OCI-LY1 (cell line): Measurements from ENCODE around the gene GOLT1B.

Experiments
- H2AFZ ChIP-seq: fragments of 200-600 bp; sonication (generic), shearing (Covaris generic); 2 replicates; pipeline ENCODE4 v1.6.0; 2014; ENCODE audit warnings: antibody characterized with exemption, mild to moderate bottlenecking, low read length
- H3F3A ChIP-seq: fragments of 200-600 bp; sonication (generic), shearing (Covaris generic); 2 replicates; pipeline ENCODE4 v1.6.0; 2014; ENCODE audit warnings: mild to moderate bottlenecking, antibody characterized with exemption, low read length, moderate library complexity; ENCODE audit not compliant: insufficient read depth
- H3K27ac ChIP-seq: fragments of 200-600 bp; sonication (generic); 2 replicates; pipeline ENCODE4 v1.5.1; 2014; ENCODE audit warnings: low read length, mixed run types, mild to moderate bottlenecking, low read depth; ENCODE audit not compliant: poor library complexity, severe bottlenecking
- H3K27me3 ChIP-seq: fragments of 200-600 bp; sonication (generic); 2 replicates; pipeline ENCODE4 v1.6.0; 2014; ENCODE audit warnings: antibody characterized with exemption, mild to moderate bottlenecking, low read length, moderate library complexity; ENCODE audit not compliant: insufficient read depth
- H3K36me3 ChIP-seq: fragments of 200-600 bp; sonication (generic); 2 replicates; pipeline ENCODE4 v1.6.1; 2014; ENCODE audit warnings: mild to moderate bottlenecking, antibody characterized with exemption, low read length, moderate library complexity, mixed read lengths; ENCODE audit not compliant: insufficient read depth
- H3K4me1 ChIP-seq: fragments of 200-600 bp; sonication (generic); 2 replicates; pipeline ENCODE4 v1.5.1; 2014; ENCODE audit warnings: mild to moderate bottlenecking, low read length, moderate library complexity; ENCODE audit not compliant: insufficient read depth, severe bottlenecking
- H3K4me2 ChIP-seq: fragments of 200-600 bp; sonication (generic), shearing (Covaris generic); 2 replicates; pipeline ENCODE4 v1.6.1; 2014; ENCODE audit warnings: low read length
- H3K4me3 ChIP-seq: fragments of 200-600 bp; sonication (generic); 2 replicates; pipeline ENCODE4 v1.5.1; 2014; ENCODE audit warnings: low read length, low read depth, mild to moderate bottlenecking, mixed read lengths; ENCODE audit not compliant: poor library complexity, severe bottlenecking
- H3K79me2 ChIP-seq: fragments of 200-600 bp; shearing (Covaris generic); 2 replicates; pipeline ENCODE4 v1.6.1; 2016; ENCODE audit warnings: mixed run types, low read length, mixed read lengths; ENCODE audit not compliant: insufficient read depth
- H3K9ac ChIP-seq: fragments of 200-600 bp; sonication (generic), shearing (Covaris generic); 2 replicates; pipeline ENCODE4 v1.6.1; 2014; ENCODE audit warnings: mild to moderate bottlenecking, low read length, mixed read lengths
- H3K9me2 ChIP-seq: fragments of 200-600 bp; sonication (generic), shearing (Covaris generic); 2 replicates; pipeline ENCODE4 v1.6.1; 2014; ENCODE audit warnings: low read depth, mild to moderate bottlenecking, low read length, mixed read lengths
- H3K9me3 ChIP-seq: fragments of 200-600 bp; shearing (Covaris generic); 2 replicates; pipeline ENCODE4 v1.6.1; 2014; ENCODE audit warnings: low read length, mixed read lengths
- H4K20me1 ChIP-seq: fragments of 200-600 bp; sonication (generic), shearing (Covaris generic); 2 replicates; pipeline ENCODE4 v1.6.0; 2016; ENCODE audit warnings: mild to moderate bottlenecking, low read length; ENCODE audit not compliant: insufficient read depth
- CTCF ChIP-seq: fragments of 200-600 bp; sonication (generic), shearing (Covaris generic); IDR thresholded peaks from 2 replicates; pipeline ENCODE4 v1.5.1; 2017; ENCODE audit warnings: mild to moderate bottlenecking, antibody characterized with exemption, low read length, moderate library complexity, mixed read lengths
- EZH2 ChIP-seq: fragments of 200-600 bp; sonication (generic), shearing (Covaris generic); IDR thresholded peaks from 2 replicates; pipeline ENCODE4 v1.8.0; 2017; ENCODE audit warnings: borderline replicate concordance, mixed run types, mild to moderate bottlenecking, antibody characterized with exemption, low read length, moderate library complexity, mixed read lengths

The GOLT1B gene

DNA sequence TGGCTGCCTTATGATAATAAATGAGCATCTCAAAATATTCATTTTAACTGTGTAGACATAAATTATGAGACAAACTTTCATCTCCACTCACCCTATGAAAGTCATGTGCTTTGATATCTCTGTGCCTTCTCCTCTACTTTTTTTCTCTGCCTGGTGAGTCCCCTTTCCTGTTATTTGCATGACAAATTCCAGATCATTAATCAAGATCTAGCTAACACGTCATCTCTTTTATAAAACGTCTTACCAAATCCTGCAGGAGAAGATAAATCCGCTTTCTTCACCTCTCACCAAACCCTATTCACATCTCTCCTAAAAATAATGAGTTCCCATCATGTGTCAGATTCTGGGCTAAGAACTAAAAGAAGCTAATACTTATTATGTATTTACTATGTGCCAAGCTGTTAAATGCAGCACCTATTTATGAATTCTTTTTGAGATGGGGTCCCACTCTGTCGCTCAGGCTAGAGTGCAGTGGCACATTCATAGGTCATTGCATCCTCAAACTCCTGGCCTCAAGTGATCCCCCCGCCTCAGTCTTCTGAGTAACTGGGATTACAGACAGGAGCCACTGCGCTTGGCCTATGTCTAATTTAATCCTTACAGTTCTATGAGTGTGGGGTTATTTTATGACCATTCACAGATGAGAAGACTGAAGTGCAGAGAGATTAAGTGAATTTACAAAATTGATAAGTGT, 51.2 kb downstream of the GOLT1B start:
- no peak overlapping the region for H3K27ac ChIP-seq
- no peaks in the 10 kb centered on the region for H3K4me1 ChIP-seq
- no peaks in the 10 kb centered on the region for H4K20me1 ChIP-seq
- no peak overlapping the region for H3K4me3 ChIP-seq
- H3K4me2 ChIP-seq: no peak overlapping the region
- no peaks in the 10 kb centered on the region for H3K79me2 ChIP-seq
- no peaks in the 10 kb centered on the region for H3K27me3 ChIP-seq
- H2AFZ ChIP-seq: no peak overlapping the region
- H3K9me3 ChIP-seq: no peaks in the 10 kb centered on the region
- TF ChIP-seq CTCF (no peak), EZH2 (no peak)
- no peaks in the 10 kb centered on the region for H3K36me3 ChIP-seq
- no peak overlapping the region for H3K9ac ChIP-seq
- H3F3A ChIP-seq: no peaks in the 10 kb centered on the region
- no peaks in the 10 kb centered on the region for H3K9me2 ChIP-seq

- no peaks in the 10 kb centered on the region for H4K20me1 ChIP-seq
- no peaks in the 10 kb centered on the region for H3F3A ChIP-seq
- H3K36me3 ChIP-seq: no peaks in the 10 kb centered on the region
- no peak for TF ChIP-seq CTCF
- TF ChIP-seq EZH2: no peak
- no peaks in the 10 kb centered on the region for H3K79me2 ChIP-seq
- H3K4me2 ChIP-seq: no peak overlapping the region
- H3K9me2 ChIP-seq: no peaks in the 10 kb centered on the region
- no peak overlapping the region for H2AFZ ChIP-seq
- no peak overlapping the region for H3K4me3 ChIP-seq
- H3K27me3 ChIP-seq: no peaks in the 10 kb centered on the region
- no peak overlapping the region for H3K27ac ChIP-seq
- H3K9me3 ChIP-seq: no peaks in the 10 kb centered on the region
- no peaks in the 10 kb centered on the region for H3K4me1 ChIP-seq
- no peak overlapping the region for H3K9ac ChIP-seq
These were observed 51.7 kb downstream of the GOLT1B start for GRCh38 chr12:21553329-21553675.

GRCh38 chr12:21558100-21558679, 56.6 kb downstream of the GOLT1B start:
- no peaks in the 10 kb centered on the region for H3K9me2 ChIP-seq
- TF ChIP-seq CTCF (no peak), EZH2 (no peak)
- no peak overlapping the region for H2AFZ ChIP-seq
- no peaks in the 10 kb centered on the region for H3K36me3 ChIP-seq
- H4K20me1 ChIP-seq: no peaks in the 10 kb centered on the region
- H3K4me2 ChIP-seq: no peak overlapping the region
- H3K9me3 ChIP-seq: no peaks in the 10 kb centered on the region
- H3K9ac ChIP-seq: no peak overlapping the region
- no peaks in the 10 kb centered on the region for H3F3A ChIP-seq
- H3K27ac ChIP-seq: no peak overlapping the region
- no peaks in the 10 kb centered on the region for H3K4me1 ChIP-seq
- no peak overlapping the region for H3K4me3 ChIP-seq
- H3K27me3 ChIP-seq: no peaks in the 10 kb centered on the region
- H3K79me2 ChIP-seq: no peaks in the 10 kb centered on the region
